Type B pancreatic cell (in vitro differentiated cells): ENCODE results near the gene ZFP64. TPM values are rescaled to one million over a fixed set of nuclear protein-coding genes. Genes with fewer than 3 reads are reported as not detected.
A peak's percentile ranks its signal among the peaks of the same experiment; 100 is the strongest.

Experiments used
- DNase-seq: peaks from one replicate; pipeline ENCODE4 v3.0.0; 2021; ENCODE audit warnings: mixed read lengths; ENCODE audit not compliant: unreplicated experiment; ENCODE audit errors: extremely low spot score
- H3K27ac Mint-ChIP-seq: 2 replicates; pipeline ENCODE4 v1.8.0; 2021; ENCODE audit warnings: mild to moderate bottlenecking, mixed read lengths
- H3K27me3 Mint-ChIP-seq: 2 replicates; pipeline ENCODE4 v1.8.0; 2021; ENCODE audit warnings: mixed read lengths
- H3K36me3 Mint-ChIP-seq: 2 replicates; pipeline ENCODE4 v1.8.0; 2021; ENCODE audit warnings: mixed read lengths
- H3K4me1 Mint-ChIP-seq: one replicate; pipeline ENCODE4 v1.8.0; 2021; ENCODE audit warnings: mixed read lengths; ENCODE audit not compliant: unreplicated experiment
- H3K4me3 Mint-ChIP-seq: 2 replicates; pipeline ENCODE4 v1.8.0; 2021; ENCODE audit warnings: mild to moderate bottlenecking, mixed read lengths
- H3K9me3 Mint-ChIP-seq: 2 replicates; pipeline ENCODE4 v1.8.0; 2021; ENCODE audit warnings: mixed read lengths
- CTCF ChIP-seq: fragments of 200-600 bp; sonication (generic); conservative IDR thresholded peaks from 2 replicates; pipeline ENCODE4 v1.5.0; 2021; ENCODE audit warnings: antibody characterized with exemption, mild to moderate bottlenecking
- total RNA-seq: library from RNA; stranded (reverse); gene quantifications from 2 replicates; pipeline ENCODE4 v1.2.1, GENCODE V29; 2021; ENCODE audit warnings: low replicate concordance

Gene ZFP64
- total RNA-seq, 1 donor from 2014 or later = 24.1 TPM

GRCh38 chr20:52152416-52152815, 39.2 kb downstream of the ZFP64 start:
- DNase-seq = no peak
- Mint-ChIP-seq H3K27ac (no peak overlapping the region), H3K4me3 (no peak overlapping the region), H3K4me1 (peaks cover 4% of the 10 kb centered on the region), H3K9me3 (no peaks in the 10 kb centered on the region), H3K36me3 (peaks cover 23% of the 10 kb centered on the region), H3K27me3 (no peaks in the 10 kb centered on the region)
- TF ChIP-seq CTCF = no peak

GRCh38 chr20:52150440-52151258, 40.9 kb downstream of the ZFP64 start:
- no peaks in the 10 kb centered on the region for H3K9me3 Mint-ChIP-seq
- H3K36me3 Mint-ChIP-seq = peaks cover 11% of the 10 kb centered on the region
- peaks cover 4% of the 10 kb centered on the region for H3K4me1 Mint-ChIP-seq
- no peaks in the 10 kb centered on the region for H3K27me3 Mint-ChIP-seq
- no peak overlapping the region for H3K4me3 Mint-ChIP-seq
- no peak overlapping the region for H3K27ac Mint-ChIP-seq
- no peak for DNase-seq
- peak; percentile 91 for TF ChIP-seq CTCF

GRCh38 chr20:52145587-52145986, 46.0 kb downstream of the ZFP64 start:
- no peak for DNase-seq
- Mint-ChIP-seq H3K4me1 (peaks cover 2% of the 10 kb centered on the region), H3K27me3 (no peaks in the 10 kb centered on the region), H3K27ac (no peak overlapping the region), H3K9me3 (no peaks in the 10 kb centered on the region), H3K4me3 (no peak overlapping the region), H3K36me3 (peaks cover 8% of the 10 kb centered on the region)
- no peak for TF ChIP-seq CTCF

GRCh38 chr20:52143277-52143676, 48.3 kb downstream of the ZFP64 start:
- H3K36me3 Mint-ChIP-seq = peaks cover 12% of the 10 kb centered on the region
- no peak overlapping the region for H3K27ac Mint-ChIP-seq
- H3K4me3 Mint-ChIP-seq = no peak overlapping the region
- TF ChIP-seq CTCF = no peak
- no peak for DNase-seq
- no peaks in the 10 kb centered on the region for H3K27me3 Mint-ChIP-seq
- no peaks in the 10 kb centered on the region for H3K4me1 Mint-ChIP-seq
- H3K9me3 Mint-ChIP-seq = peaks cover 4% of the 10 kb centered on the region

DNA sequence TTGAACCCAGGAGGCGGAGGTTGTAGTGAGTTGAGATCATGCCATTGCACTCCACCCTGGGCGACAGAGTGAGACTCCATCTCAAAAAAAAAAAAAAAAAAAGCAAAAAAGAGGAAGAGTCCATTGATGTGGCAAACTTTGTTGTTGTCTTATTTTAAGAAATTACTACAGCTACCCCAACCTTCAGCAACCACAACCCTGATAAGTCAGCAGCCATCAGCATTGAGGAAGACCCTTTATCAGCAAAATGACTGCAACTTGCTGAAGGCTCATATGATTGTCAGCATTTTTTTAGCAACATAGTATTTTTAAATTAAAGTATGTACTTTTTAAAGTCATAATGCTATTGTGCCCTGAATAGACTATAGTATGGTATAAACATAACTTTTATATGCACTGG, 48.8 kb downstream of the ZFP64 start:
- H3K36me3 Mint-ChIP-seq = peaks cover 12% of the 10 kb centered on the region
- H3K27ac Mint-ChIP-seq = no peak overlapping the region
- no peak for DNase-seq
- TF ChIP-seq CTCF = no peak
- no peaks in the 10 kb centered on the region for H3K27me3 Mint-ChIP-seq
- H3K4me1 Mint-ChIP-seq = no peaks in the 10 kb centered on the region
- no peak overlapping the region for H3K4me3 Mint-ChIP-seq
- peaks cover 4% of the 10 kb centered on the region for H3K9me3 Mint-ChIP-seq
